ENCODE results near the gene DACH1. TPM values are rescaled to one million over a fixed set of nuclear protein-coding genes. Genes with fewer than 3 reads are reported as not detected.

Gene DACH1
- total and polyA plus RNA-seq, 2 of the 13 experiments (the other 11 are each of a cell fraction or from before 2014, with no cell fraction given) = not detected

DNA sequence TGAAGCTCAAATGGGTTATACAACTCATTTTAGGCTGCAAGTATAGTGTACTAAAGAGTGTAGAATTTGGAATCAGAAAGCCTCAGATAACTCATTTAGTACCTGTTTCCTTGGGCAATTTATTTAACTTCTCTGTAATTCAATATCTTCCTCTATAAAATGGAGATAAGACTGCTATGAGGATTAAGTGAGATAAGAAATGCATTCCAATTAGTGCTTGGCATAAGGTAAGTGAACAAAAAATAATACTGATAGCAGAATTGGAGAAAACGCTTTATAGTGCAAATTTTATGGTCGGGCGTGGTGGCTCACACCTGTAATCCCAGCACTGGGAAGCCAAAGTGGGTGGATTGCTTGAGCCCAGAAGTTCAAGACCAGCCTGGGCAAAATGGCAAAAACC lies 25.0 kb downstream of the DACH1 start:
- H3K36me3 ChIP-seq (replicated peaks in 1 of 2; ENCODE audit: control insufficient read depth in 1 of 2, insufficient read depth in 2 of 2, low read length in 2 of 2) = no peaks in the 10 kb centered on the region
- ChIA-PET POLR2A (no interaction called here), CTCF (ENCODE audit: low intra/inter-chr PET ratio, low total read pairs) (no interaction called here)
- H3K79me2 ChIP-seq (ENCODE audit: insufficient read depth, low read length) = no peaks in the 10 kb centered on the region
- no peak overlapping the region for H2AFZ ChIP-seq (ENCODE audit: low read length)
- H3K9ac ChIP-seq (ENCODE audit: insufficient read depth, low read depth, low read length) = no peak overlapping the region
- H3K9me3 ChIP-seq (ENCODE audit: low read length) = no peaks in the 10 kb centered on the region
- H3K27ac ChIP-seq (ENCODE audit: extremely low read length, insufficient read depth, low read length) = no peak overlapping the region
- H3K4me3 ChIP-seq (replicated peaks in 1 of 3; ENCODE audit: insufficient read depth in 1 of 3, low read depth in 2 of 3, low read length in 3 of 3) = no peak overlapping the region
- intact Hi-C loops (cut with micrococcal nuclease; ENCODE audit: unreplicated experiment) = no loop called here
- WGBS (ENCODE audit: low lambda C conversion rate) = 5% methylated on average over 3 of the region's 3 CpGs
- H3K27me3 ChIP-seq (ENCODE audit: control insufficient read depth in 1 of 2, insufficient read depth in 2 of 2, low read length in 2 of 2) = no peaks in the 10 kb centered on the region
- FAIRE-seq = no peak
- BruUV-seq (replicated peaks) = no TSS peak
- H3K4me1 ChIP-seq (ENCODE audit: insufficient read depth, low read length) = no peaks in the 10 kb centered on the region
- DNase-seq (ENCODE audit: low spot score) = no peak
- H4K20me1 ChIP-seq (ENCODE audit: insufficient read depth, low read length) = no peaks in the 10 kb centered on the region
- H3K4me2 ChIP-seq (ENCODE audit: low read depth, low read length) = no peak overlapping the region
- ATAC-seq = no peak
- in situ Hi-C loops (cut with HindIII; ENCODE audit: extremely low pct_ligation_motif_present, low pct_unique_long_range_greater_than_20kb) = no loop called here
- TF ChIP-seq SIN3A (IDR thresholded peaks at IDR 0.05; ENCODE audit: borderline replicate concordance, low read depth, low read length) (no peak), HNF4A (CRISPR knock-in tag; IDR thresholded peaks at IDR 0.05) (no peak), MIXL1 (CRISPR knock-in tag; IDR thresholded peaks at IDR 0.05) (no peak), ZNF446 (CRISPR knock-in tag; IDR thresholded peaks at IDR 0.05) (no peak), NBN (conservative IDR thresholded peaks at IDR 0.05) (no peak), CBFB (CRISPR knock-in tag; IDR thresholded peaks at IDR 0.05) (no peak), SOX13 (IDR thresholded peaks at IDR 0.05) (no peak), SOX13 (CRISPR knock-in tag; conservative IDR thresholded peaks at IDR 0.05 in 1 of 2, IDR thresholded peaks at IDR 0.05 in 1 of 2) (no peak), MAFG (CRISPR knock-in tag; IDR thresholded peaks at IDR 0.05) (no peak), KDM1A (CRISPR knock-in tag; IDR thresholded peaks at IDR 0.05) (no peak), ZNF644 (CRISPR knock-in tag; IDR thresholded peaks at IDR 0.05; ENCODE audit: low read depth) (no peak), TEF (CRISPR knock-in tag; IDR thresholded peaks at IDR 0.05) (no peak), RFX5 (IDR thresholded peaks at IDR 0.05; ENCODE audit: low read depth, low read length) (no peak), HOXA3 (CRISPR knock-in tag; IDR thresholded peaks at IDR 0.05) (no peak), AGO1 (IDR thresholded peaks at IDR 0.05; ENCODE audit: low read depth, low read length, poor library complexity, severe bottlenecking) (no peak)
- TF ChIP-seq, protein P1, sequence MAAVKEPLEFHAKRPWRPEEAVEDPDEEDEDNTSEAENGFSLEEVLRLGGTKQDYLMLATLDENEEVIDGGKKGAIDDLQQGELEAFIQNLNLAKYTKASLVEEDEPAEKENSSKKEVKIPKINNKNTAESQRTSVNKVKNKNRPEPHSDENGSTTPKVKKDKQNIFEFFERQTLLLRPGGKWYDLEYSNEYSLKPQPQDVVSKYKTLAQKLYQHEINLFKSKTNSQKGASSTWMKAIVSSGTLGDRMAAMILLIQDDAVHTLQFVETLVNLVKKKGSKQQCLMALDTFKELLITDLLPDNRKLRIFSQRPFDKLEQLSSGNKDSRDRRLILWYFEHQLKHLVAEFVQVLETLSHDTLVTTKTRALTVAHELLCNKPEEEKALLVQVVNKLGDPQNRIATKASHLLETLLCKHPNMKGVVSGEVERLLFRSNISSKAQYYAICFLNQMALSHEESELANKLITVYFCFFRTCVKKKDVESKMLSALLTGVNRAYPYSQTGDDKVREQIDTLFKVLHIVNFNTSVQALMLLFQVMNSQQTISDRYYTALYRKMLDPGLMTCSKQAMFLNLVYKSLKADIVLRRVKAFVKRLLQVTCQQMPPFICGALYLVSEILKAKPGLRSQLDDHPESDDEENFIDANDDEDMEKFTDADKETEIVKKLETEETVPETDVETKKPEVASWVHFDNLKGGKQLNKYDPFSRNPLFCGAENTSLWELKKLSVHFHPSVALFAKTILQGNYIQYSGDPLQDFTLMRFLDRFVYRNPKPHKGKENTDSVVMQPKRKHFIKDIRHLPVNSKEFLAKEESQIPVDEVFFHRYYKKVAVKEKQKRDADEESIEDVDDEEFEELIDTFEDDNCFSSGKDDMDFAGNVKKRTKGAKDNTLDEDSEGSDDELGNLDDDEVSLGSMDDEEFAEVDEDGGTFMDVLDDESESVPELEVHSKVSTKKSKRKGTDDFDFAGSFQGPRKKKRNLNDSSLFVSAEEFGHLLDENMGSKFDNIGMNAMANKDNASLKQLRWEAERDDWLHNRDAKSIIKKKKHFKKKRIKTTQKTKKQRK (IDR thresholded peaks at IDR 0.05; ENCODE audit: low read length) = no peak
- TF ChIP-seq, protein P2, sequence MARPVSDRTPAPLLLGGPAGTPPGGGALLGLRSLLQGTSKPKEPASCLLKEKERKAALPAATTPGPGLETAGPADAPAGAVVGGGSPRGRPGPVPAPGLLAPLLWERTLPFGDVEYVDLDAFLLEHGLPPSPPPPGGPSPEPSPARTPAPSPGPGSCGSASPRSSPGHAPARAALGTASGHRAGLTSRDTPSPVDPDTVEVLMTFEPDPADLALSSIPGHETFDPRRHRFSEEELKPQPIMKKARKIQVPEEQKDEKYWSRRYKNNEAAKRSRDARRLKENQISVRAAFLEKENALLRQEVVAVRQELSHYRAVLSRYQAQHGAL (CRISPR knock-in tag; IDR thresholded peaks at IDR 0.05; ENCODE audit: not compliant biosample characterization) = no peak
- TF ChIP-seq, protein P3, sequence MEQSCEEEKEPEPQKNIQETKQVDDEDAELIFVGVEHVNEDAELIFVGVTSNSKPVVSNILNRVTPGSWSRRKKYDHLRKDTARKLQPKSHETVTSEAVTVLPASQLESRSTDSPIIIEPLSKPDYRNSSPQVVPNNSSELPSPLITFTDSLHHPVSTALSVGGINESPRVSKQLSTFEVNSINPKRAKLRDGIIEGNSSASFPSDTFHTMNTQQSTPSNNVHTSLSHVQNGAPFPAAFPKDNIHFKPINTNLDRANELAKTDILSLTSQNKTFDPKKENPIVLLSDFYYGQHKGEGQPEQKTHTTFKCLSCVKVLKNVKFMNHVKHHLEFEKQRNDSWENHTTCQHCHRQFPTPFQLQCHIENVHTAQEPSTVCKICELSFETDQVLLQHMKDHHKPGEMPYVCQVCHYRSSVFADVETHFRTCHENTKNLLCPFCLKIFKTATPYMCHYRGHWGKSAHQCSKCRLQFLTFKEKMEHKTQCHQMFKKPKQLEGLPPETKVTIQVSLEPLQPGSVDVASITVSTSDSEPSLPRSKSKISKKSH (CRISPR knock-in tag; IDR thresholded peaks at IDR 0.05; ENCODE audit: borderline replicate concordance) = no peak
- TF ChIP-seq, protein P4, sequence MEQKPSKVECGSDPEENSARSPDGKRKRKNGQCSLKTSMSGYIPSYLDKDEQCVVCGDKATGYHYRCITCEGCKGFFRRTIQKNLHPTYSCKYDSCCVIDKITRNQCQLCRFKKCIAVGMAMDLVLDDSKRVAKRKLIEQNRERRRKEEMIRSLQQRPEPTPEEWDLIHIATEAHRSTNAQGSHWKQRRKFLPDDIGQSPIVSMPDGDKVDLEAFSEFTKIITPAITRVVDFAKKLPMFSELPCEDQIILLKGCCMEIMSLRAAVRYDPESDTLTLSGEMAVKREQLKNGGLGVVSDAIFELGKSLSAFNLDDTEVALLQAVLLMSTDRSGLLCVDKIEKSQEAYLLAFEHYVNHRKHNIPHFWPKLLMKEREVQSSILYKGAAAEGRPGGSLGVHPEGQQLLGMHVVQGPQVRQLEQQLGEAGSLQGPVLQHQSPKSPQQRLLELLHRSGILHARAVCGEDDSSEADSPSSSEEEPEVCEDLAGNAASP (CRISPR knock-in tag; IDR thresholded peaks at IDR 0.05; ENCODE audit: borderline replicate concordance) = no peak

All from HepG2 (cell line).